22Rv1 (cell line): Measurements from ENCODE around the gene LIG1.

Experiments used
- CTCF ChIP-seq: fragments of 450-650 bp; IDR thresholded peaks from 2 replicates; pipeline ENCODE4 v1.5.1; 2017; ENCODE audit warnings: mild to moderate bottlenecking
- ZFX ChIP-seq: fragments of 450-650 bp; IDR thresholded peaks from 2 replicates; pipeline ENCODE4 v1.6.1; 2017; ENCODE audit warnings: antibody characterized with exemption, borderline replicate concordance

- peak; percentile 82 for TF ChIP-seq CTCF
- TF ChIP-seq ZFX, result no peak
Measured at GRCh38 chr19:48194041-48194843, 24.1 kb upstream of the LIG1 start.
